ENCODE measurements around the gene C11orf42. TPM values are rescaled to one million over a fixed set of nuclear protein-coding genes. Genes with fewer than 3 reads are reported as not detected.
A peak's percentile ranks its signal among the peaks of the same experiment; 100 is the strongest.

Gene C11orf42
- total and polyA plus RNA-seq, 2 donors (not counting 3 experiments of a cell fraction or from before 2014, with no cell fraction given): not detected

- peaks cover 28% of the 10 kb centered on the region for H3K79me2 ChIP-seq (ENCODE audit: control insufficient read depth, insufficient read depth, low read length)
- intact Hi-C loops (cut with micrococcal nuclease): loop anchor here (1.0 to 10.0 kb wide), 7 partner anchors 15 to 1630 kb away; partner anchors contain the start of genes TRIM3, TRIM6 and TRIM68
- peak within 1 kb of the TSS; percentile 99 for H2AFZ ChIP-seq (ENCODE audit: low read depth, low read length)
- H3K27ac ChIP-seq (ENCODE audit: insufficient read depth, low read depth, low read length): peak within 1 kb of the TSS; percentile 10
- H3K36me3 ChIP-seq (ENCODE audit: control insufficient read depth in 2 of 2, extremely low read depth in 1 of 2, insufficient read depth in 2 of 2, low read length in 2 of 2): no peaks in the 10 kb centered on the region
- peak within 1 kb of the TSS; percentile 69 to 90 (median 78) for H3K4me3 ChIP-seq (replicated peaks in 1 of 3; ENCODE audit: insufficient read depth in 1 of 3, low read depth in 1 of 3, low read length in 3 of 3)
- no peaks in the 10 kb centered on the region for H4K20me1 ChIP-seq (replicated peaks; ENCODE audit: control insufficient read depth, extremely low read depth, insufficient read depth, low read length)
- CTCF ChIA-PET: interaction anchor here (0.8 to 4.3 kb wide), 8 partner anchors 9 to 144 kb away, joined by 3 to 40 read pairs (median 4); partner anchors contain the start of gene CCKBR
- POLR2A ChIA-PET: no interaction called here
- H3K9me1 ChIP-seq (replicated peaks; ENCODE audit: control insufficient read depth, extremely low read depth, insufficient read depth, low read length): no peaks in the 10 kb centered on the region
- BruUV-seq (replicated peaks): no TSS peak
- DNase-seq (ENCODE audit: low read depth, low spot score) (peak; percentile 100), FAIRE-seq (peak; percentile 99)
- no peaks in the 10 kb centered on the region for H3K9me3 ChIP-seq (replicated peaks; ENCODE audit: control insufficient read depth, insufficient read depth, low read length)
- peaks cover 3 to 6% of the 10 kb centered on the region in 2 experiments for H3K27me3 ChIP-seq (ENCODE audit: control insufficient read depth in 2 of 2, insufficient read depth in 2 of 2, low read length in 2 of 2)
- peak within 1 kb of the TSS; percentile 68 for H3K9ac ChIP-seq (replicated peaks; ENCODE audit: extremely low read depth, insufficient read depth, low read length)
- TF ChIP-seq CTCF (IDR thresholded peaks at IDR 0.05; ENCODE audit: extremely low read depth in 1 of 2, insufficient read depth in 1 of 2, low read depth in 1 of 2, low read length in 2 of 2) (no peak), MYC (IDR thresholded peaks at IDR 0.05; ENCODE audit: low read depth, low read length) (no peak), GATA2 (IDR thresholded peaks at IDR 0.05; ENCODE audit: insufficient read depth, insufficient read length, low read depth, low read length) (no peak), POLR2AphosphoS5 (IDR thresholded peaks at IDR 0.05; ENCODE audit: insufficient read depth, low read depth, low read length) (peak; percentile 49), EZH2 (IDR thresholded peaks at IDR 0.05; ENCODE audit: borderline replicate concordance, low read depth, low read length, severe bottlenecking) (no peak), FOS (IDR thresholded peaks at IDR 0.05; ENCODE audit: borderline replicate concordance, insufficient read depth, low read length) (no peak), MAX (IDR thresholded peaks at IDR 0.05; ENCODE audit: insufficient read depth, insufficient read length) (no peak), JUN (IDR thresholded peaks at IDR 0.05; ENCODE audit: borderline replicate concordance, insufficient read depth, insufficient read length, low read depth) (no peak)
- peak within 1 kb of the TSS; percentile 90 for H3K4me2 ChIP-seq (ENCODE audit: insufficient read depth, low read length)
- H3K4me1 ChIP-seq (ENCODE audit: control insufficient read depth, extremely low read depth, insufficient read depth, low read length): peaks cover 6% of the 10 kb centered on the region
- dilution Hi-C loops (cut with MboI; ENCODE audit: extremely low pct_ligation_motif_present, low sequenced_read_pairs): no loop called here
Measured at GRCh38 chr11:6234387-6235107, 29.2 kb downstream of the C11orf42 start, which contains the start of gene FHIP1B. TSS of gene FHIP1B (minus strand) at chr11:6234636. CDS start at chr11:6224516, 10,120 bp downstream.

Data from endothelial cell of umbilical vein (primary cell).